Naive B cell (primary cell): ENCODE measurements around the gene DUSP28. TPM values are rescaled to one million over a fixed set of nuclear protein-coding genes. Genes with fewer than 3 reads are reported as not detected.
"Not testable (repeated sequence)": the region's sequence is repeated elsewhere in the genome, so short reads cannot be mapped to it uniquely, and the experiment has no call there.

ENCODE experiments used
- ATAC-seq, 2 donors: fragments of 150-1000 bp; cut with Tn5 transposase; 2 replicates each; pipeline ENCODE4 v1.10.0; 2021; ENCODE audit warnings: low read depth in 2 of 2, mild to moderate bottlenecking in 2 of 2, moderate library complexity in 2 of 2
- DNase-seq: peaks from one replicate; pipeline ENCODE4 v3.0.0; 2022
- H3K27ac Mint-ChIP-seq, 6 donors: one replicate each; pipeline ENCODE4 v1.8.0; 2020 to 2022; ENCODE audit warnings: mild to moderate bottlenecking in 6 of 6, mixed read lengths in 6 of 6, moderate library complexity in 5 of 6, inconsistent platforms in 2 of 6
- H3K27me3 Mint-ChIP-seq, 3 donors: one replicate each; pipeline ENCODE4 v1.8.0; 2021 to 2022; ENCODE audit warnings: mixed read lengths in 3 of 3, mild to moderate bottlenecking in 1 of 3
- H3K36me3 Mint-ChIP-seq, 2 donors: one replicate each; pipeline ENCODE4 v1.8.0; 2020 to 2022; ENCODE audit warnings: mixed read lengths in 2 of 2, inconsistent platforms in 1 of 2, mild to moderate bottlenecking in 1 of 2
- H3K4me1 Mint-ChIP-seq, 3 donors: one replicate each; pipeline ENCODE4 v1.8.0; 2020 to 2022; ENCODE audit warnings: mixed read lengths in 3 of 3, inconsistent platforms in 1 of 3, mild to moderate bottlenecking in 1 of 3, moderate library complexity in 1 of 3
- H3K4me3 Mint-ChIP-seq, 8 donors: one replicate each; pipeline ENCODE4 v1.8.0; 2020 to 2022; ENCODE audit warnings: mild to moderate bottlenecking in 8 of 8, mixed read lengths in 8 of 8, moderate library complexity in 8 of 8, inconsistent platforms in 2 of 8
- H3K9me3 Mint-ChIP-seq, 7 donors: one replicate each; pipeline ENCODE4 v1.8.0; 2020 to 2022; ENCODE audit warnings: mixed read lengths in 7 of 7, mild to moderate bottlenecking in 5 of 7, inconsistent platforms in 2 of 7, moderate library complexity in 1 of 7
- polyA plus RNA-seq, 6 donors: library from polyadenylated mRNA; unstranded; fragments of 300-500 nt; fragmentation: Illumina TruSeq; gene quantifications; one replicate each; pipeline ENCODE4 v1.2.3, GENCODE V29; 2021; ENCODE audit warnings: low read depth in 6 of 6

Gene DUSP28
- polyA plus RNA-seq, 6 donors from 2014 or later = 20.5 to 39.0 (median 24.7) TPM

GRCh38 chr2:240520130-240520973, 39.8 kb upstream of the DUSP28 start:
- peaks cover 0 to 13% (median 10%) of the 10 kb centered on the region in 3 donors for H3K4me1 Mint-ChIP-seq
- H3K36me3 Mint-ChIP-seq = peaks cover 28 to 37% of the 10 kb centered on the region in 2 donors
- H3K9me3 Mint-ChIP-seq = peaks cover 1 to 22% (median 6%) of the 10 kb centered on the region in 7 donors
- DNase-seq (no peak), ATAC-seq (no peak)
- H3K4me3 Mint-ChIP-seq = no peak overlapping the region
- H3K27ac Mint-ChIP-seq = peak overlapping the region in 2 of 6 donors; percentile 70 to 86
- H3K27me3 Mint-ChIP-seq = peaks cover 0 to 7% (median 0%) of the 10 kb centered on the region in 3 donors

- no peak for DNase-seq
- H3K4me3 Mint-ChIP-seq = no peak overlapping the region
- H3K36me3 Mint-ChIP-seq = peaks cover 28 to 41% of the 10 kb centered on the region in 2 donors
- H3K27ac Mint-ChIP-seq = peak overlapping the region in 2 of 6 donors; percentile 28 to 70
- H3K4me1 Mint-ChIP-seq = peaks cover 0 to 13% (median 13%) of the 10 kb centered on the region in 3 donors
- H3K9me3 Mint-ChIP-seq = peaks cover 3 to 22% (median 6%) of the 10 kb centered on the region in 7 donors
- H3K27me3 Mint-ChIP-seq = peaks cover 0 to 7% (median 0%) of the 10 kb centered on the region in 3 donors
- no peak for ATAC-seq
Observed at GRCh38 chr2:240520974-240521350, 39.2 kb upstream of the DUSP28 start.

- Mint-ChIP-seq H3K4me1 (peaks cover 0 to 17% (median 13%) of the 10 kb centered on the region in 3 donors), H3K36me3 (peaks cover 29 to 45% of the 10 kb centered on the region in 2 donors), H3K9me3 (peaks cover 3 to 22% (median 6%) of the 10 kb centered on the region in 7 donors)
- H3K27ac Mint-ChIP-seq, DNase-seq, ATAC-seq, H3K27me3 Mint-ChIP-seq, H3K4me3 Mint-ChIP-seq: not testable (repeated sequence)
Observed at GRCh38 chr2:240521885-240522284, 38.3 kb upstream of the DUSP28 start.

DNA sequence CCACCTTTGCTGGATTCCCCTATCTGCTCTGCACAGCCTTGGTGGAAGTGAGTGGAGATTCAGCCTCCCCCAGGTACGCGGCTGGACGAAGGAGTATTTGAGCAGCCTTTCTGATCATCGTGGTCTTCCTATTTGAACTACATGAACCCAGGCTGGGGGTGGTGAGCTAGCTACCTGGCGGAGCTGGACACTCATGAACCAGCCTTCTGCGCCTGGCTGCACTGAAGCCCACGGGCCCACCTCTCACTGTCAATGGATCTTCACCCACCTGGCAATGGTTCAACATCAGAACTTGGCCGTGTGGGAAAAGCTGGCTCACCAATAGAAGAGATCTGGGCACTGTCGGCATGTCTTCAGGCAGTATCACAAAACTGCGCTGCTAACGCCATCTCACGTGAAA, 37.8 kb upstream of the DUSP28 start:
- Mint-ChIP-seq H3K4me1 (peaks cover 0 to 18% (median 18%) of the 10 kb centered on the region in 3 donors), H3K27ac (no peak overlapping the region), H3K4me3 (no peak overlapping the region), H3K27me3 (peaks cover 0 to 7% (median 0%) of the 10 kb centered on the region in 3 donors), H3K9me3 (peaks cover 4 to 23% (median 11%) of the 10 kb centered on the region in 7 donors), H3K36me3 (peaks cover 34 to 51% of the 10 kb centered on the region in 2 donors)
- DNase-seq = no peak
- ATAC-seq = no peak

DNA sequence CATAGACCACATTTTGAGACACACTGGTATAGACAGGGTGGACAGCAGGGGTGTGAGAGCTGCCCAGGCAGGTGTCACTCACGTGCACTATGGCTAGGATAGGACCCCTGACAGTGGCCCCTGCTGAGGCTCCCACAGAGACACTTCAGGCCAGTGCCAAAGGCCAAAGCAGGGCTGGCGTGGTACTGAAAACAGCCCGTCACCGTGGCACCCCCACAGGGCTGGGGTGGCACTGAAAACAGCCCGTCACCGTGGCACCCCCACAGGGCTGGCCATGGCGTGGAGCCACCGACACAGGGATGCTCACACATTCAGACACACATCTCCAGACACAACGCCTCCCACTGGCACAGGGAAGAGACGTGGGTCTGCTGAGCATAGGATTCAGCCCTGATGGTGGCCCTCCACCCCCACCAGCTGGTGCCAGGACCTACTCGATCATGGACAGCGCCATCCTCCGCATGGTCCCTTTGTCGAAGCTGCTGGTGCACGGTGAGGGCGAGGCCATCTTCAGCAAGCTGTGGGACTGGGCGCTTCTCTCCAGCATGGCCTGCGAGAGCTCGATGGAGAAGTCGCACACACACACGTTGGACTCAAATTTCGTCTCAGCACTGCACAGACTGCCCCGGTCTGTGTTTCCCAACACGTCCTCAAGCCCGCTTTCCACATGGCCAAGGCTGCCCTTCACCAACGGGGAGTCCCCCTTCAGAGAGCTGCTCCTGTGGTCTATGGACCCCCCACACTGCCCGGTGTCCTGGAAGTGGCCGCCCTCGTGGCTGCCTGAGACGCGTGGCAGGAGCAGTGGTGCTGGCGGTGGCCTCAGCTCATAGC, 36.5 kb upstream of the DUSP28 start:
- peaks cover 38 to 58% of the 10 kb centered on the region in 2 donors for H3K36me3 Mint-ChIP-seq
- DNase-seq (no peak), ATAC-seq (no peak)
- H3K9me3 Mint-ChIP-seq = peaks cover 4 to 23% (median 14%) of the 10 kb centered on the region in 7 donors
- H3K27me3 Mint-ChIP-seq = peaks cover 0 to 7% (median 0%) of the 10 kb centered on the region in 3 donors
- peaks cover 0 to 25% (median 19%) of the 10 kb centered on the region in 3 donors for H3K4me1 Mint-ChIP-seq
- no peak overlapping the region for H3K4me3 Mint-ChIP-seq
- H3K27ac Mint-ChIP-seq = peak overlapping the region in 1 of 6 donors; percentile 44

- Mint-ChIP-seq H3K27me3 (peaks cover 0 to 7% (median 0%) of the 10 kb centered on the region in 3 donors), H3K36me3 (peaks cover 38 to 67% of the 10 kb centered on the region in 2 donors), H3K4me1 (peaks cover 7 to 27% (median 19%) of the 10 kb centered on the region in 3 donors), H3K9me3 (peaks cover 4 to 27% (median 18%) of the 10 kb centered on the region in 7 donors), H3K4me3 (no peak overlapping the region), H3K27ac (peak overlapping the region in 2 of 6 donors; percentile 28 to 88)
- no peak for DNase-seq
- ATAC-seq = no peak
Observed at GRCh38 chr2:240524963-240525718, 35.0 kb upstream of the DUSP28 start.

DNA sequence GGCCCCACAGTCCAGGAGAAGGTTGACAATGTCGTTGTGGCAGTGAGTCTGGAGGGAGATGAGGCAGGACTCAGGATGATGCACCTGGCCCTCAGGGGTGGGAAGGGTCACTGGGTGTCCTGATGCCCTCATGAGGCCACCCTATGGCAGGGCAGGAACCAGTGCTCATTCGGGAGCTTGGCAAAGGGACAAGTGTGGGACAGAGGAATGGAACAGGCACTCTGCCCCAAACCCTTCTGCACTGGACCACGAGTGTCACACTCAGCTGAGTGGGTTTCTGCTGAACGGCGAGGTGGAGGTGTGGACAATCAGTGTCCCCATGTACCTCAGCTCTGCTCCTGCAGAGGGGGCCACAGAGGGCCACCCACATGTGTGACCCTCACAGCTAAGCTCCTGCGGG, 34.4 kb upstream of the DUSP28 start:
- no peak for DNase-seq
- ATAC-seq = no peak
- peaks cover 4 to 24% (median 15%) of the 10 kb centered on the region in 7 donors for H3K9me3 Mint-ChIP-seq
- peaks cover 0 to 2% (median 0%) of the 10 kb centered on the region in 3 donors for H3K27me3 Mint-ChIP-seq
- peaks cover 38 to 67% of the 10 kb centered on the region in 2 donors for H3K36me3 Mint-ChIP-seq
- H3K4me3 Mint-ChIP-seq = no peak overlapping the region
- peaks cover 7 to 24% (median 16%) of the 10 kb centered on the region in 3 donors for H3K4me1 Mint-ChIP-seq
- H3K27ac Mint-ChIP-seq = no peak overlapping the region

DNA sequence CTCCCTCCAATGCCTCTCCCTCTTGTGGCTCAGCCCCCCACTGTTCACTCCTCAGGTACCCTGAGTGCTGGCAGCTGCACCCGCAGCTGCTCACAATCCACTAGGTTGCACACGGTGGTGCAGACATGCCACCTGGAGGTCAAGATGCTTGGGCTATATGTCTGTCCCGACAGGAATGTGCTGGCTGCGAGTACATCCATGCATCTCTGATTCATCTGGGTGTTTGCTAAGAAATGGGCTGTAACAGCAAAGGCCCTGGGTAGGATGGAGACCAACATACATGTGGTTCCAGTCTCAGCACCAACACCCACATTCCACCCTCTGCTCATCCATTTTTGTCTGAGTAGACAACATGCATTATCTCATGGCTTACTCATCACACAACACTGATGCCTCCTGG, 33.6 kb upstream of the DUSP28 start:
- DNase-seq = no peak
- Mint-ChIP-seq H3K4me1 (peaks cover 7 to 22% (median 16%) of the 10 kb centered on the region in 3 donors), H3K27me3 (no peaks in the 10 kb centered on the region), H3K9me3 (peaks cover 8 to 31% (median 22%) of the 10 kb centered on the region in 7 donors), H3K4me3 (no peak overlapping the region), H3K27ac (no peak overlapping the region), H3K36me3 (peaks cover 44 to 68% of the 10 kb centered on the region in 2 donors)
- no peak for ATAC-seq

- H3K9me3 Mint-ChIP-seq = peaks cover 14 to 37% (median 27%) of the 10 kb centered on the region in 7 donors
Observed at GRCh38 chr2:240527153-240527750, 32.9 kb upstream of the DUSP28 start.

GRCh38 chr2:240528406-240529040, 31.6 kb upstream of the DUSP28 start:
- no peaks in the 10 kb centered on the region for H3K27me3 Mint-ChIP-seq
- peaks cover 42 to 71% of the 10 kb centered on the region in 2 donors for H3K36me3 Mint-ChIP-seq
- peaks cover 7 to 19% (median 16%) of the 10 kb centered on the region in 3 donors for H3K4me1 Mint-ChIP-seq
- DNase-seq (no peak), ATAC-seq (no peak)
- H3K9me3 Mint-ChIP-seq = peaks cover 18 to 43% (median 35%) of the 10 kb centered on the region in 7 donors
- no peak overlapping the region for H3K27ac Mint-ChIP-seq
- H3K4me3 Mint-ChIP-seq = no peak overlapping the region

More at GRCh38 chr2:240527153-240527750, 32.9 kb upstream of the DUSP28 start:
- no peak overlapping the region for H3K4me3 Mint-ChIP-seq
- peaks cover 47 to 72% of the 10 kb centered on the region in 2 donors for H3K36me3 Mint-ChIP-seq
- DNase-seq (no peak), ATAC-seq (no peak)
- peaks cover 7 to 21% (median 16%) of the 10 kb centered on the region in 3 donors for H3K4me1 Mint-ChIP-seq
- peak overlapping the region in 2 of 6 donors; percentile 2 to 27 for H3K27ac Mint-ChIP-seq
- no peaks in the 10 kb centered on the region for H3K27me3 Mint-ChIP-seq

GRCh38 chr2:240529344-240529999, 30.7 kb upstream of the DUSP28 start:
- ATAC-seq (no peak), DNase-seq (no peak)
- H3K4me3 Mint-ChIP-seq = peak overlapping the region in 1 of 8 donors; percentile 40
- H3K36me3 Mint-ChIP-seq = peaks cover 40 to 73% of the 10 kb centered on the region in 2 donors
- H3K4me1 Mint-ChIP-seq = peaks cover 7 to 19% (median 16%) of the 10 kb centered on the region in 3 donors
- no peaks in the 10 kb centered on the region for H3K27me3 Mint-ChIP-seq
- peak overlapping the region in 1 of 6 donors; percentile 28 for H3K27ac Mint-ChIP-seq
- peaks cover 19 to 44% (median 32%) of the 10 kb centered on the region in 7 donors for H3K9me3 Mint-ChIP-seq
